Peyer's patch (tissue), 4 donors: ENCODE measurements around the gene ABCF2. TPM values are rescaled to one million over a fixed set of nuclear protein-coding genes. Genes with fewer than 3 reads are reported as not detected.

Experiments used
- DNase-seq, 3 donors: peaks; one replicate each; pipeline ENCODE4 v3.0.0-alpha.2; 2017 to 2019
- H3K27ac ChIP-seq, 4 donors: fragments of 200-600 bp; sonication (generic); one replicate each; pipeline ENCODE4 v1.5.1; 2016 to 2019
- H3K27me3 ChIP-seq, 2 donors: fragments of 200-600 bp; sonication (generic); one replicate each; pipeline ENCODE4 v1.5.1; 2019
- H3K36me3 ChIP-seq, 3 donors: fragments of 200-600 bp; sonication (generic); one replicate each; pipeline ENCODE4 v1.5.1; 2016 to 2019
- H3K4me1 ChIP-seq, 4 donors: fragments of 200-600 bp; sonication (generic); one replicate each; pipeline ENCODE4 v1.5.1; 2016 to 2019
- H3K4me3 ChIP-seq, 4 donors: fragments of 200-600 bp; sonication (generic); 1 replicate in 3 of 4; 2 replicates in 1 of 4; pipeline ENCODE4 v1.5.1; 2016 to 2019; ENCODE audit warnings: mild to moderate bottlenecking in 1 of 4
- H3K9me3 ChIP-seq, 4 donors: fragments of 200-600 bp; sonication (generic); one replicate each; pipeline ENCODE4 v1.5.1; 2016 to 2019; ENCODE audit warnings: mild to moderate bottlenecking in 1 of 4
- POLR2A ChIP-seq, 2 donors: fragments of 450-650 bp; IDR thresholded peaks; one replicate each; pipeline ENCODE4 v1.5.1; 2017; ENCODE audit warnings: antibody characterized with exemption in 2 of 2, mild to moderate bottlenecking in 2 of 2, moderate library complexity in 2 of 2
- total RNA-seq, 4 donors: library from RNA; depleted of rRNA; stranded (reverse); fragments of >200 nt; gene quantifications; one replicate each; pipeline ENCODE4 v1.1.0, GENCODE V29; 2016
- TF ChIP-seq, protein P1 (sequence below), 6 experiments: fragments of 450-650 bp in 4 of 6; fragments of 200-600 bp in 2 of 6; sonication (generic) in 1 of 6; IDR thresholded peaks; one replicate each; pipeline ENCODE4 v1.5.1; 2017 to 2019; ENCODE audit warnings: antibody characterized with exemption in 6 of 6, mild to moderate bottlenecking in 3 of 6, moderate library complexity in 1 of 6

Gene ABCF2
- total RNA-seq, 4 donors from 2014 or later: 20.7 to 29.7 (median 26.4) TPM

DNA sequence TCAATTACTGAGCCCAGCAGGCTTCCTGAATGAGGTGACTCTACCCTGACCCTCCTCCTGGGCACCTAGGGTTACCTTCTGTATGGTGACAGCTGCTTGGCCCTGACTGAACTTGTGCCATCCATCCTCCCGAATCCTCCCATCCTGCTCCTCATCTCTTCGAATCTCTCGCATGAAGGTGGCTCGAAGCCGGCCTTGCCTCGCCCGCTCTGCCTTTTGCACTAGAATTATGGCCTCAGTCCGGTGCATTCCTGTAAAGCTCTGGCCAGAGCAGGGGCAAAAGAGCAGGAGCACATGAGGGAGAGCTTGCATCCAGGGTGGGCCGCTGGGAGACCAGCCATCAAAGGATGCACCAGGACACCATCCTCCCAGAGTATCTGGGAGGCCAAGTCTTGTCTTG is 24.2 kb downstream of the ABCF2 start:
- Histone ChIP-seq H3K36me3 (no peaks in the 10 kb centered on the region), H3K9me3 (no peaks in the 10 kb centered on the region), H3K27me3 (no peaks in the 10 kb centered on the region), H3K4me3 (no peak overlapping the region), H3K27ac (no peak overlapping the region), H3K4me1 (no peaks in the 10 kb centered on the region)
- TF ChIP-seq, protein P1, sequence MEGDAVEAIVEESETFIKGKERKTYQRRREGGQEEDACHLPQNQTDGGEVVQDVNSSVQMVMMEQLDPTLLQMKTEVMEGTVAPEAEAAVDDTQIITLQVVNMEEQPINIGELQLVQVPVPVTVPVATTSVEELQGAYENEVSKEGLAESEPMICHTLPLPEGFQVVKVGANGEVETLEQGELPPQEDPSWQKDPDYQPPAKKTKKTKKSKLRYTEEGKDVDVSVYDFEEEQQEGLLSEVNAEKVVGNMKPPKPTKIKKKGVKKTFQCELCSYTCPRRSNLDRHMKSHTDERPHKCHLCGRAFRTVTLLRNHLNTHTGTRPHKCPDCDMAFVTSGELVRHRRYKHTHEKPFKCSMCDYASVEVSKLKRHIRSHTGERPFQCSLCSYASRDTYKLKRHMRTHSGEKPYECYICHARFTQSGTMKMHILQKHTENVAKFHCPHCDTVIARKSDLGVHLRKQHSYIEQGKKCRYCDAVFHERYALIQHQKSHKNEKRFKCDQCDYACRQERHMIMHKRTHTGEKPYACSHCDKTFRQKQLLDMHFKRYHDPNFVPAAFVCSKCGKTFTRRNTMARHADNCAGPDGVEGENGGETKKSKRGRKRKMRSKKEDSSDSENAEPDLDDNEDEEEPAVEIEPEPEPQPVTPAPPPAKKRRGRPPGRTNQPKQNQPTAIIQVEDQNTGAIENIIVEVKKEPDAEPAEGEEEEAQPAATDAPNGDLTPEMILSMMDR (IDR thresholded peaks at IDR 0.05): no peak
- no peak for TF ChIP-seq POLR2A (IDR thresholded peaks at IDR 0.05)
- DNase-seq: no peak

GRCh38 chr7:151201751-151202150 is 25.3 kb downstream of the ABCF2 start:
- H3K9me3 ChIP-seq: no peaks in the 10 kb centered on the region
- no peak overlapping the region for H3K27ac ChIP-seq
- H3K36me3 ChIP-seq: no peaks in the 10 kb centered on the region
- DNase-seq: no peak
- no peaks in the 10 kb centered on the region for H3K4me1 ChIP-seq
- H3K4me3 ChIP-seq: no peak overlapping the region
- TF ChIP-seq, protein P1 (IDR thresholded peaks at IDR 0.05): no peak
- no peak for TF ChIP-seq POLR2A (IDR thresholded peaks at IDR 0.05)
- H3K27me3 ChIP-seq: no peaks in the 10 kb centered on the region

DNA sequence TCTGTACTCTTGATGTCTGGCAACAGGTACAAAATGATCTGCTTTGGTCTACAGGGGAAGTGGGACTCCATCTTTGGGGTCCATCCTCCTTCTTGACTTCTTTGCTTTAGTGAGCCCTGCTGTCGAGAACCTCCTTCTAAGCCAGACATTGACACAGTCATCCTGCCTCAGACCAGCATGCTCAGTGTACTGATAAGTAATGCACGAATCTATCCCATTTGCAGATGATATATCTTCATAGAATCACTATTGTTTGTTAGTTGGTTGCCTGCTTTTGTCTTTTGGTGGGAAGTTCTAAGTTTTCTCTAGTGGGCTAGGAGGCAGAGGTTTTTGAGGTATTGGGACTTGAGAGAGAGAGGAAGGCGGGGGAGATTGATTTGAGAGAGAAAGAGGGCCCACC is 25.7 kb downstream of the ABCF2 start:
- no peak for TF ChIP-seq POLR2A (IDR thresholded peaks at IDR 0.05)
- TF ChIP-seq, protein P1 (IDR thresholded peaks at IDR 0.05): no peak
- Histone ChIP-seq H3K27ac (no peak overlapping the region), H3K4me1 (no peaks in the 10 kb centered on the region), H3K9me3 (no peaks in the 10 kb centered on the region), H3K27me3 (no peaks in the 10 kb centered on the region), H3K36me3 (no peaks in the 10 kb centered on the region), H3K4me3 (no peak overlapping the region)
- DNase-seq: no peak

DNA sequence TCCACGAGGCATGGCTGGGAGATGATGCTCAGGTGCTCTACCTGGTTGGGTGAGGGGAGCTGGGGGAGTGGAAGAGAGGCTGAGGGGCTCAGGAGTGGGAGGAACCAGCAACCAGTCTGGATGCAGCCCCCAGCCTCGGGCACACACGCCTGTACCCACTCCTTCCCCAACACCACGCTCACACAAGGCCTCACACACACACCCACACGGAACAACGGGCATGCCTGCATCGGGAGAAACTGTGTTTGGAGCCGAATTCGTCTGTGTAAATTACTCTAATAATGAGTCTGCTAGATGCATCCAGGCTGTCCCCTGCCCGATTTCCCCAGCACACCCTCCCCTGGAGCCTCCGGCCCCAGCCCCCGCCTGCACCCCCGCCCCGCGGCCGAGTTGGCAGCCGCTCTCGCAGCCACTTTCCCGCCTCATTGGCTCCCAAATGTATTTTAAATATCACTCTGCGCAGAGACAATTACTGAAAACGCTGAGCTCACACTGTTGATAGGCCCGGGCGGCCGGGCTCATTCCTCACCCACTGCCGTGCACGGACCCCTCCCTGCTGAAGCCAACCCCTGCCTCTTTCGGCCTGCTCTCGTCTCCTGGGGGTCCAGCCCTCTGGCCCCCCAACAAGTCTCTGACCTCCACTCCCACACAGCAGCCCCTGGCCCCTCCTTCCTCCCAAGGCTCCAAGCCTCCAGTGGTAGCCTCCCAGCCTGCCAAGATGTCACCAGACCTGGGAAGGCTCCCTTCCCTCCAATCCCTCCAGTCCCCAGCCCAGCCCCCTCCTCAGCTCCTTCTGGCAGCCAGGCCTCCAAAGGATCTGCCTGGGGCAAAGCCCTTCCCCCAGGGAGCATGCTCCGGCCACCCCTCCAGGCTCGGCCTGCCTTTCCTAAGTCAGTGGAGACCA is 27.8 kb downstream of the ABCF2 start:
- Histone ChIP-seq H3K27ac (no peak overlapping the region), H3K4me3 (no peak overlapping the region)
- DNase-seq: no peak

DNA sequence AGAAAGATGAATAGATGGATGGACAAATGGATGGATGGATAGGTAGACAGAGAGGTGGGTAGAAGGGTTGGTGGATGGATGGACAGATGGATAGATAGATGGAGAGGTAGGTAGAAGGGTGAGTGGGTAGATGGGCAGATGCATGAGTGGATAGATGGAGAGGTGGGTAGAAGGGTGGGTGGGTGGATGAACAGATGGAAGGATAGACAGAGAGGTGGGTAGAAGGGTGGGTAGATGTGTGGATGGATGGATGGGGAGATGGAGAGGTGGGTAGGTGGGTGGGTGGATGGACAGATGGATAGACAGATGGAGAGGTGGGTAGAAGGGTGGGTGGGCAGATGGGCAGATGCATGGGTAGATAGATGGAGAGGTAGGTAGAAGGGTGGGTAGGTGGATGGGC is 29.1 kb downstream of the ABCF2 start:
- Histone ChIP-seq H3K27me3 (no peaks in the 10 kb centered on the region), H3K4me3 (no peak overlapping the region), H3K4me1 (no peaks in the 10 kb centered on the region), H3K27ac (no peak overlapping the region), H3K36me3 (no peaks in the 10 kb centered on the region), H3K9me3 (no peaks in the 10 kb centered on the region)
- no peak for DNase-seq
- TF ChIP-seq, protein P1 (IDR thresholded peaks at IDR 0.05): no peak
- no peak for TF ChIP-seq POLR2A (IDR thresholded peaks at IDR 0.05)

More for the DNA sequence above, 27.8 kb downstream of the ABCF2 start:
- TF ChIP-seq POLR2A (IDR thresholded peaks at IDR 0.05): no peak
- TF ChIP-seq, protein P1 (IDR thresholded peaks at IDR 0.05): no peak
- Histone ChIP-seq H3K4me1 (no peaks in the 10 kb centered on the region), H3K27me3 (no peaks in the 10 kb centered on the region), H3K36me3 (no peaks in the 10 kb centered on the region), H3K9me3 (no peaks in the 10 kb centered on the region)
